Lung (tissue), 12 donors: Measurements from ENCODE around the gene DOCK7. TPM values are rescaled to one million over a fixed set of nuclear protein-coding genes. Genes with fewer than 3 reads are reported as not detected.
"Not testable (repeated sequence)": the region's sequence is repeated elsewhere in the genome, so short reads cannot be mapped to it uniquely, and the experiment has no call there.

Experiments
- ATAC-seq: fragments of 200-7000 bp; cut with Tn5 transposase; one replicate; pipeline ENCODE4 v1.9.1; 2020; ENCODE audit warnings: moderate number of reproducible peaks; ENCODE audit not compliant: insufficient read depth, low FRiP score
- DNase-seq, 3 donors: peaks; one replicate each; pipeline ENCODE4 v3.0.0-alpha.2; 2013 to 2017
- H3K27ac ChIP-seq, 2 donors: one replicate each; pipeline ENCODE4 v1.5.1; 2013; ENCODE audit warnings: mild to moderate bottlenecking in 2 of 2, moderate library complexity in 2 of 2, control low read depth in 1 of 2, inconsistent platforms in 1 of 2, low read depth in 1 of 2, low read length in 1 of 2
- H3K27me3 ChIP-seq, 3 donors: one replicate each; pipeline ENCODE4 v1.5.1; 2013; ENCODE audit warnings: low read length in 2 of 3; ENCODE audit not compliant: control insufficient read depth in 3 of 3, insufficient read depth in 3 of 3
- H3K36me3 ChIP-seq, 4 donors: one replicate each; pipeline ENCODE4 v1.5.1; 2013; ENCODE audit warnings: low read length in 4 of 4, mild to moderate bottlenecking in 1 of 4, moderate library complexity in 1 of 4; ENCODE audit not compliant: control insufficient read depth in 4 of 4, insufficient read depth in 4 of 4
- H3K4me1 ChIP-seq, 5 donors: one replicate each; pipeline ENCODE4 v1.5.1; 2013; ENCODE audit warnings: low read length in 5 of 5, mild to moderate bottlenecking in 2 of 5, moderate library complexity in 1 of 5; ENCODE audit not compliant: control insufficient read depth in 5 of 5, insufficient read depth in 5 of 5
- H3K4me3 ChIP-seq: one replicate; pipeline ENCODE4 v1.5.1; 2013; ENCODE audit warnings: mild to moderate bottlenecking, control low read depth, moderate library complexity
- H3K9ac ChIP-seq, 2 donors: one replicate each; pipeline ENCODE4 v1.5.1; 2013; ENCODE audit warnings: low read length in 2 of 2, control low read depth in 1 of 2; ENCODE audit not compliant: insufficient read depth in 1 of 2
- H3K9me3 ChIP-seq, 4 donors: one replicate each; pipeline ENCODE4 v1.5.1; 2013; ENCODE audit warnings: low read length in 3 of 4, mild to moderate bottlenecking in 1 of 4, moderate library complexity in 1 of 4; ENCODE audit not compliant: control insufficient read depth in 4 of 4, insufficient read depth in 3 of 4
- WGBS, 2 donors: extraction: QIAGEN DNeasy Blood & Tissue Kit; methylation state at CpG; one replicate each; pipeline ENCODE4 v1.1.7; 2013; 5-methylcytosine and 5-hydroxymethylcytosine counted together
- polyA plus RNA-seq, 2 donors: library from polyadenylated mRNA; stranded (reverse); fragments of 200-250 nt; gene quantifications; one replicate each; pipeline ENCODE4 v1.2.1, GENCODE V29; 2013
- total RNA-seq, 2 donors: library from RNA; depleted of rRNA in 1 of 2; stranded (reverse); fragments of >200 nt in 1 of 2; gene quantifications; one replicate each; pipeline ENCODE4 v1.2.1, GENCODE V29; 2014 to 2021
- TF ChIP-seq, protein P1 (sequence below): IDR thresholded peaks from 2 replicates; pipeline ENCODE4 v1.5.1; 2012; ENCODE audit warnings: mild to moderate bottlenecking; ENCODE audit errors: control extremely low read depth, extremely low read depth
- donor health status: control.
- donor health status: control.
- donor health status: Bipolar disorder and iron deficiency.
- donor health status: healthy.
- donor health status: DM: yes; HTN: yes; CAD: no.

Gene DOCK7
- total and polyA plus RNA-seq, 4 donors: 3.4 to 111 (median 20.2) TPM

DNA sequence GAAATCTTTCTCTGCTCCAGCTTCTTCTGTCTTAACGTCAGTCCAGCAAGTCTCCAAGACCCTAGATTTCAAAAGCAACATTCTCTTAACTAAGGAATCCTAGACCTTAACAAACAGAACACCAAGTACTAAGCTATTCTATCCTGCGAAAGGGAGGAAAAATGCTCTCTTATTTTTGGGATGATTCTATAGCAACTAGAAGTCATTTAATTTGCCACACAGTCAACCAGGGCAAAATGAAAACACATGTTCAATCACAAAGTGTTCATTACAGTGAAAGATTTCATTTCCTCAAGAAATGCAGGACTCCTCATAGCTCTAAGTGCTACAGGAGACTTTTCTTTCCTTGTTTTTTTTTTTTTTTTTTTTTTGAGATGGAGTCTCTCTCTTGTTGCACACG, 36.2 kb upstream of the DOCK7 start:
- Histone ChIP-seq H3K36me3 (no peaks in the 10 kb centered on the region), H3K9ac (no peak overlapping the region), H3K27me3 (no peaks in the 10 kb centered on the region), H3K9me3 (no peaks in the 10 kb centered on the region), H3K27ac (no peak overlapping the region), H3K4me1 (peaks cover 0 to 6% (median 0%) of the 10 kb centered on the region in 5 donors), H3K4me3 (no peak overlapping the region)
- DNase-seq (no peak), ATAC-seq (no peak)
- WGBS, 2 donors: 95 to 96% methylated on average over 3 of the region's 3 CpGs
- TF ChIP-seq, protein P1, sequence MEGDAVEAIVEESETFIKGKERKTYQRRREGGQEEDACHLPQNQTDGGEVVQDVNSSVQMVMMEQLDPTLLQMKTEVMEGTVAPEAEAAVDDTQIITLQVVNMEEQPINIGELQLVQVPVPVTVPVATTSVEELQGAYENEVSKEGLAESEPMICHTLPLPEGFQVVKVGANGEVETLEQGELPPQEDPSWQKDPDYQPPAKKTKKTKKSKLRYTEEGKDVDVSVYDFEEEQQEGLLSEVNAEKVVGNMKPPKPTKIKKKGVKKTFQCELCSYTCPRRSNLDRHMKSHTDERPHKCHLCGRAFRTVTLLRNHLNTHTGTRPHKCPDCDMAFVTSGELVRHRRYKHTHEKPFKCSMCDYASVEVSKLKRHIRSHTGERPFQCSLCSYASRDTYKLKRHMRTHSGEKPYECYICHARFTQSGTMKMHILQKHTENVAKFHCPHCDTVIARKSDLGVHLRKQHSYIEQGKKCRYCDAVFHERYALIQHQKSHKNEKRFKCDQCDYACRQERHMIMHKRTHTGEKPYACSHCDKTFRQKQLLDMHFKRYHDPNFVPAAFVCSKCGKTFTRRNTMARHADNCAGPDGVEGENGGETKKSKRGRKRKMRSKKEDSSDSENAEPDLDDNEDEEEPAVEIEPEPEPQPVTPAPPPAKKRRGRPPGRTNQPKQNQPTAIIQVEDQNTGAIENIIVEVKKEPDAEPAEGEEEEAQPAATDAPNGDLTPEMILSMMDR: no peak

DNA sequence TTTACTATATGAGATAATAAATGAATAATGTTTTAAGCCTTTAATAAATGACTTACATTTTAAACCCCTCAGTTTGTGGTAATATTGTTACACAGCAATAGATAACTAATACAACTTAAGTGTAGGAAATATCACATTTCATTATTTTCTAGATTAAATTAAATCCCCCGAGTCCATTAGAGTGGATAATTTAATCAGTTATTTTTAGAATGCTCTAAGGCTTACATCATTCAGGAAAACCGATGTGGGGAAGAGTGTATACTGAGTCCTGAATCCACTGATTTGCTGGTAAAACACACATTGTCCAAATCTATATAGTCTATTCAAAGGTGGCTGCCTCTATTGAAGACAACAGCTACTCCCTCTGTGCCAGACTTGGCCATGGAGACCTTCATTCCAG, 35.7 kb upstream of the DOCK7 start:
- H3K27ac ChIP-seq: no peak overlapping the region
- H3K4me3 ChIP-seq: no peak overlapping the region
- 82 to 88% methylated on average over 2 of the region's 2 CpGs for WGBS, 2 donors
- no peaks in the 10 kb centered on the region for H3K36me3 ChIP-seq
- ATAC-seq: no peak
- H3K9me3 ChIP-seq: no peaks in the 10 kb centered on the region
- peaks cover 0 to 6% (median 0%) of the 10 kb centered on the region in 5 donors for H3K4me1 ChIP-seq
- H3K9ac ChIP-seq: no peak overlapping the region
- no peaks in the 10 kb centered on the region for H3K27me3 ChIP-seq
- no peak for DNase-seq
- TF ChIP-seq, protein P1: no peak

DNA sequence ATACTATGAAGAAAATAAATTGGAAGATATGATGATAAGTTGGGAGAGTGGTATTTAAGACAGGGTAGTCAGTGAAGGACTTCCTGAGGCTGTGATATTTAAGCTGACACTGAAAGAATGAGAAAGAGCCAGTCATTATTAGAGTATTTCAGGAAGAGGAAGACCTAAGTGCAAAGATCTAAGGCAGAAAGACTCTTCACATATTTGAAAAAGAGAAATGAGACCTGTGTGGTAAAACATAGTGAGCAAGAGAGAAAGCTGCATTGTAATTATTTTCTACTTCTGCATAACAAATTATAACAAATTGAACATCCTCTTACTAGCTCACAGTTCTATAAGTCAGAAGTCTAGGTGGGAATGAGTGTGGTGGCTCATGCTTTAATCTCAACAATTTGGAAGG, 34.6 kb upstream of the DOCK7 start:
- Histone ChIP-seq H3K9ac (no peak overlapping the region), H3K36me3 (no peaks in the 10 kb centered on the region), H3K9me3 (no peaks in the 10 kb centered on the region), H3K4me3 (no peak overlapping the region), H3K27me3 (no peaks in the 10 kb centered on the region), H3K4me1 (peaks cover 0 to 6% (median 0%) of the 10 kb centered on the region in 5 donors), H3K27ac (no peak overlapping the region)
- DNase-seq (no peak), ATAC-seq (no peak)
- TF ChIP-seq, protein P1: no peak

DNA sequence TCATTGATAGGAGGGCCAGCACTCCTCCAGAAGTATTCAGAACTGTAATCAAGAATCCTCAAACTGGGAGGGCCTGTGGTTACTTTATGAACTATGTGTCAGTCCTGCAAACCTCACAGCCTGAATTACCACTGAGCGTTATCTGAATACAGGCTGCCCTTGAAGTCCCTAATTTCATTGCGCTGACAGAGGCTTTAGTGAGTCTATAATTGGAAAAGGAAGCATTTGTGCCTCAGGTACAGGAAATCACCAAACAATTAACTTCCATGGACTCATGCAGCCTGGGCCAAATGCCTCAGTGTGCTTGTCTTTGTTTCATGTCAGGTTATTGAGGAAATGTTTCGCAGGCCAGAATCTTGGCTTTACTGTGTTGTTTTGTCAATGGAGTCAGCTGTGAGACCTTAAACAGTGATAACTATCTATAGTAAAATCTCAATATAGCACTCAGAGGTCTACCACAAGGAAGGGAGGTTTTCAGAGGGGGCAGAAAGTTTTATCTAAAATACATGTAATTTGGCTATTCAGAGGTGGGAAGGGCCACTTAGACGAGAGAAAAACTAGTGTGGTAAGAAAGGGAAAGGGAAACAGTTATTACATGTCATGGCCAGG, 32.9 kb upstream of the DOCK7 start:
- ATAC-seq (no peak), DNase-seq (peak in 1 of 3 donors; percentile 19)
- Histone ChIP-seq H3K36me3 (no peaks in the 10 kb centered on the region), H3K27ac (no peak overlapping the region), H3K4me1 (peaks cover 0 to 6% (median 0%) of the 10 kb centered on the region in 5 donors), H3K9ac (no peak overlapping the region), H3K9me3 (no peaks in the 10 kb centered on the region), H3K27me3 (no peaks in the 10 kb centered on the region), H3K4me3 (no peak overlapping the region)
- TF ChIP-seq, protein P1: no peak
- WGBS, 2 donors: 58 to 64% methylated on average over 4 of the region's 4 CpGs

DNA sequence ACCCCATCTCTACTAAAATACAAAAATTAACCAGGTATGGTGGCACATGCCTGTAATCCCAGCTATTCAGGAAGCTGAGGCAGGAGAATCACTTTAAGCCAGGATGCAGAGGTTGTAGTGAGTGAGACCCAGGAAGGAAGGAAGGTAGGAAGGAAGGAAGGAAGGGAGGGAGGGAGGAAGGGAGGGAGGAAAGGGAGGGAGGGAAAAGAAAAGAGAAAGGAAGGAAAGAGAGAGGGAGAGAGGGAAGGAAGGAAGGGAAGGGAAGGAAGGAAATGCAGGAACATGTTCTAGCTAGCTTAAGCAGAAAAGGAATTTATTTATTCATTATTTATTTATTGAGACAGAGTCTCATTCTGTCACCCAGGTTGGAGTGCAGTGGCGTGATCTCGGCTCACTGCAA, 30.2 kb upstream of the DOCK7 start:
- H3K27me3 ChIP-seq, H3K36me3 ChIP-seq, ATAC-seq, H3K27ac ChIP-seq, DNase-seq, H3K9me3 ChIP-seq, H3K9ac ChIP-seq, H3K4me3 ChIP-seq, H3K4me1 ChIP-seq: not testable (repeated sequence)
- WGBS, 2 donors: 99 to 100% methylated on average over 2 of the region's 2 CpGs
